ENCODE results near the gene PAQR3.

DNA sequence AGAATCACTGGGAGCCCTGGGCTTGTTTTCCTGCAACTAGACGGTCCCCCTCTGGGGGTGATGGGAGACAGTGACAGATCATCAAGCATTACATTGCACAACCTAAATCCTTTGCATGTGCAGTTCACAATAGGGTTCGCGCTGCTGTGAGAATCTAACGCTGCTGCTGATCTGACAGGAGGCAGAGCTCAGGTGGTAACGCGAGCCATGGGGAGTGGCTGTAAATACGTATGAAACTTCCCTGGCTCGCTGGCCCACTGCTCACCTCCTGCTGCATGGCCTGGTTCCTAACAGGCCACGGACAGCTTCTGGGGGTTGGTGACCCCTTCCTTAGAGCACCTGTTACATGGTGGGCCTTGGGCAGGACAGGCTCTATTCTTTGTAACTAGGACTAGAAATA is 10.4 kb downstream of the PAQR3 start:
- TF ChIP-seq, protein P1, sequence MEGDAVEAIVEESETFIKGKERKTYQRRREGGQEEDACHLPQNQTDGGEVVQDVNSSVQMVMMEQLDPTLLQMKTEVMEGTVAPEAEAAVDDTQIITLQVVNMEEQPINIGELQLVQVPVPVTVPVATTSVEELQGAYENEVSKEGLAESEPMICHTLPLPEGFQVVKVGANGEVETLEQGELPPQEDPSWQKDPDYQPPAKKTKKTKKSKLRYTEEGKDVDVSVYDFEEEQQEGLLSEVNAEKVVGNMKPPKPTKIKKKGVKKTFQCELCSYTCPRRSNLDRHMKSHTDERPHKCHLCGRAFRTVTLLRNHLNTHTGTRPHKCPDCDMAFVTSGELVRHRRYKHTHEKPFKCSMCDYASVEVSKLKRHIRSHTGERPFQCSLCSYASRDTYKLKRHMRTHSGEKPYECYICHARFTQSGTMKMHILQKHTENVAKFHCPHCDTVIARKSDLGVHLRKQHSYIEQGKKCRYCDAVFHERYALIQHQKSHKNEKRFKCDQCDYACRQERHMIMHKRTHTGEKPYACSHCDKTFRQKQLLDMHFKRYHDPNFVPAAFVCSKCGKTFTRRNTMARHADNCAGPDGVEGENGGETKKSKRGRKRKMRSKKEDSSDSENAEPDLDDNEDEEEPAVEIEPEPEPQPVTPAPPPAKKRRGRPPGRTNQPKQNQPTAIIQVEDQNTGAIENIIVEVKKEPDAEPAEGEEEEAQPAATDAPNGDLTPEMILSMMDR (IDR thresholded peaks at IDR 0.05) = no peak
- no peak for TF ChIP-seq POLR2A (IDR thresholded peaks at IDR 0.05)
